GM18502 (cell line): ENCODE measurements around the gene APOBR.
"Not testable (repeated sequence)": the region's sequence is repeated elsewhere in the genome, so short reads cannot be mapped to it uniquely, and the experiment has no call there.

Source experiments
- ATAC-seq: cut with Tn5 transposase; IDR thresholded peaks from one replicate; pipeline ENCODE4 v1.9.1; 2021; ENCODE audit warnings: mild to moderate bottlenecking; ENCODE audit not compliant: unreplicated experiment, poor library complexity

APOBR gene, protein sequence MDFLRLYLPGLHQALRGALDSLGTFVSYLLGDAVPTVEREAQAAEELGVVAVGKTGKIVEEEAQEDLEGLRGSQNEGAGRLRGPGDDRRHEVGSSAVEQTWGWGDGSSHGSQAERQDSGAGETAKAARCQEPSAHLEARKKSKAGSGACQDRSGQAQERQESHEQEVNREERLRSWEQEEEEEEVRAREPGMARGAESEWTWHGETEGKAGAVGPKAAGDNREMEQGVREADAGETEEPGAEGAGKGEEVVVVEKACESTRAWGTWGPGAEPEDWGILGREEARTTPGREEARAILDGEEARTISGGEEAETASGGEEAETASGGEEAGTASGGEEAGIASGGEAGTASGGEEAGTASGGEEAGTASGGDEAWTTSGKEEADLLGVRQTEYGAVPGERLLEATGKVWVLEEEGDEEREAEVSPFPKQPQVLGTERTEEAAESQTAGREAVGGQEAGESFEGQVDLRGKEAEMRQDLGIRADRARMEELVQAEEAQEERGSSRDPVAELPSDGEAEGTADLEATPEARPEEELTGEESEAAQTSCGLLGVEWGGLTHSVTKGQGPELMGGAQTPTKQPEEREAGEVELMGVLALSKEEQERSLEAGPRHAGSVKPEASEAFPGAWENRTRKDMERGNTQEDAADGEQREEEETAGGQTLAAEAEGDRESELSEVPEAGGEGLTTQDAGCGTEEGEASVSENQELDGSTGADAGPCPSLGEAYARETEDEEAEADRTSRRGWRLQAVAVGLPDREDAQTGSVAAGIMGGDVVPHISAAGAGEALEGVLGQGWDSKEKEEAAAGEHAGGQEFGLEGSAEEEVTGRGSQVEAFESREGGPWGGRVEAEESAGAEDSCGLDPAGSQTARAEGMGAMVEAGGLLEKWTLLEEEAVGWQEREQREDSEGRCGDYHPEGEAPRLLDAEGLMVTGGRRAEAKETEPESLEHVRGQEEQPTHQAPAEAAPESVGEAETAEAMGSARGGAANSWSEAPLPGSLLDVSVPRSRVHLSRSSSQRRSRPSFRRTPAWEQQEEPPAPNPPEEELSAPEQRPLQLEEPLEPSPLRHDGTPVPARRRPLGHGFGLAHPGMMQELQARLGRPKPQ

DNA sequence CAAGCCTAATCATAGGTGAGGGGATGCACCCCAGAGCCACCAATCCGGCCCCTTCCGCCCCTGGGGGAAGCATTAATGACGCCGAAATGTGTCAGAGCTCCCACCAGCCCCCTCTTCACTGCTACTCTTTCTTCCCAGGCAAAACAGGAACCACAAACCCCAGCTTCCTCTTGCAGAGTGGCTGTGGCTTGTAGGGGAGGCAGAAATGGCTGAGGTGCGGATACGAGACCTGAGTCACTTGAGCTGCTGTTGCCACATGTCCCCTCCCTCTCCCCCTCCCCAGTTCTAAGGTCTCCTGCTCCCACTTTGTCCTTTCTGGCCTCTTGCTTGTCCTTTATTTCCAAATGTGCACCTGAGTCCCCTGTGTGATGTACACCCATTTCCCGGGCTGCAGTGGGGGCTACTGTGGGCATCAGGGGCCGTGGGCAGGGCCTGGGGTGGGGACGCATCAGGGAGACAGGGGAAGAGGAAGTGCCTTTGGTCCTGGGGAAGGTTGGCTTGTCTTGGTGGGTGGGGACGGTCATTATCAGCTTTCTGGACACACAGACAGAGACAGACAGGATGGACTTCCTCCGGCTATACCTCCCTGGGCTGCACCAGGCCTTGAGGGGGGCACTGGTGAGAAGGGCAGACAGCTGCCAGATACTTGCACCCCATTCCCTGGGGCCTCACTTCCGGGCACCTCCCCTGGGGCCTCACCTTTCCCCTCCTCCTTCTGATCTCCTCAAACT is at the start of gene APOBR:
Gene APOBR, plus strand, starts transcription at position 523 of the 731 bp plus-strand sequence. Its CDS starts 39 bp downstream, at position 562.
- ATAC-seq: peak; percentile 56

DNA sequence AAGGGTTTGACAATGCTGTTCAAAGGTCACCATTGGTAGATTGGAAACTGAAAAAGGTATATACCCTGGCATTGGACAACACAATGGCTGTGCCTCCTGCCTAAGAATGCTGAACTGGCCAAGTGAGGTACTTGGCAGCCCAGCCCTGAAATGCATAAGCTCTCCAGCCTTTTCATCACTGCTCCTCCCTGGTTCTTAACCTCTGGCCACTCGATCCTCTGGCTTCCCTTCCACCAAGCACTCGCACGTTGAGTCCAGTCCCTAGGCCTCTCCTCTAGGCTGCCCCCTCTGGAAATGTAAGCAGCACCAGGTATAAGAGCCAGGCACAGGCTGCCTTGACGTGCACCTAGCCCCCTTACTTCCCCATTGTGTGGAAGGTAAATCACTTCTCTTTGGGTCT is 48.1 kb upstream of the APOBR start:
- ATAC-seq: not testable (repeated sequence)

- ATAC-seq: not testable (repeated sequence)
Measured at GRCh38 chr16:28447081-28447480, 47.4 kb upstream of the APOBR start.

DNA sequence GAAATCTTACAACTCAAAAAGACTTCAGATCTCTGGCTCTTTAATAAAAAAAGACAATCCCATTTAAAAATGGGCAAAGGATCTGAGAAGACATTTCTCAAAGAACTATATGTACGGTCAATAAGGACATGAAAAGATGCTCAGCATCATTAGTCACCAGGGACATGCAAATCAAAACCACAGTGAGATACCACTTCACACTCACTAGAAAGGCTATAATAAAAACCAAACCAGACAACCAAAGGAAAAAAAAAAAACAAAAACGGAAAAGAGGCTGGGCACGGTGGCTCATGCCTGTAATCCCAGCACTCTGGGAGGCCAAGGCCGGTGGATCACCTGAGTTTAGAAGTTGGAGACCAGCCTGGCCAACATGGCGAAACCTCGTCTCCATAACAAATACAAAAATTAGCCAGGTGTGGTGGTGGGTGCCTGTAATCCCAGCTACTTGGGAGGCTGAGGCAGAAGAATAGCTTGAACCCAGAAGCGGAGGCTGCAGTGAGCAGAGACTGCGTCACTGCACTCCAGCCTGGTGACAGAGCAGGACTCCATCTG is 20.7 kb upstream of the APOBR start:
- no peak for ATAC-seq

GRCh38 chr16:28475221-28475620 is 19.2 kb upstream of the APOBR start:
- ATAC-seq: no peak

DNA sequence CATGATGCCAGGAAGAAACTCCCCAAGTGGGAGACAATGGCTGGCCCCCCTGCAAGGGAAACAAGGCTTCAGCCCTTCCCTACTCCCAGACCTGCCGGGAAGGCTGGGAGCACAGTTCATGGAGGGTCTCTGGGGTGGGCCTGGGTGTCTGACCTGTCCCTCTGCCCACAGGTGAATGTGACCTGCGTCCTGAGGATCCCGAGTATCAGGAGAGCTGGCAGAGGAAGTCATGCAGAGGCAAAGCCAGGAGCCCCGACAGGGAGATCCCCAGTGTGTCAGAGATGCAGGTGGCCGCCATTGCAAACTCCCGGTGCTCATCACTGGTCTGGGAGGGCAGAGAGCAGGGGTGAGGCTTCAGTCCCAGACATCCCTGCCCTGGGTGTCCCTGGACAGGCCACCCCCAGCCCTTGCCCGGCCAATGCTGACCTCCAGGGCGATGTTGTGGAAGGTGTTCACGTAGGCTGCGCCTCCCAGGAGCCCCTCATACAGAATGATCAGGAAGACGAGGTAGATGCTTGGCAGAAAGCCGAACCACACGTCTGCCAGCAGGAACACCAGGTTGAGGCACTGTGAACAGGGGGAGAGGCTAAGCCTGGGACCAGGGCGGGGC is 17.0 kb upstream of the APOBR start:
- no peak for ATAC-seq

- no peak for ATAC-seq
Measured at GRCh38 chr16:28478506-28479180, 15.8 kb upstream of the APOBR start.

- no peak for ATAC-seq
Measured at GRCh38 chr16:28482026-28482425, 12.4 kb upstream of the APOBR start.

GRCh38 chr16:28483361-28483760 is 11.1 kb upstream of the APOBR start:
- ATAC-seq: not testable (repeated sequence)

GRCh38 chr16:28486266-28486665 is 8.2 kb upstream of the APOBR start:
- ATAC-seq: no peak

DNA sequence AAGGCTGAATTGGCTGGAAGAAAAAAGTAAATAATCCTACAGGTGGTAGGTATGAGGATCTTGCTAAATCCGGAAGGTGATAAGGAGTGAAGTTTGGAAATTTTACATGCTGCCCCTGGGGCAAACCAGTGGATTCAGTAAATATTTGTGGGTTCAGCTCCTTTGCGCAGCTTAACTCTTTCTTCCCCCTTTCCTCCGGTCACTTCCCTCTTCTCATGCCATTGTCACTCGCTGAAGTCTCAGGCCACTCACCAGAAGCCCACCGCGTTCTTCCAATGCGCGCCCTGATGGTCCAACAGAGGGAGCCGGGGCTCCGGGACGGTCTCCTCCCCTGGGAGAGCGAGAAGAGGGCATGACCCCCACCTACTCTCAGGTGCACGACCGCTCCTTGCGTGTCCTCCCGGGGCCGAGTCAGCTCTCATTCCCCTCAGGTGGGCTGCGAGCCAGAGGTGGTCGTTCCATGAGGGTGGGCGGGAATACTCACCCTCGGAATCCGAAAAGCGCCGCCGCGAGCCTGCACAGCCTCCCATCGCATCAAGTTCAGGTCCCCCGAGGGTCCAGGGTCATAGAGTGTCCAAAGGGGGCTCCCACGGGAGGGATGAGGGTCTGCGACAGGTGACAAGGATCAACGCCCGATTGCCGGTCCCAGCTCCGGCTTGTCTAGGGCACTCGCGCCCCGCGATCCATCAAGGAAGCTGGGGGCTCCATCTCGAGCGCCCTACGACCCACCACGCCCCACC is 3.0 kb upstream of the APOBR start:
- ATAC-seq: peak; percentile 7

DNA sequence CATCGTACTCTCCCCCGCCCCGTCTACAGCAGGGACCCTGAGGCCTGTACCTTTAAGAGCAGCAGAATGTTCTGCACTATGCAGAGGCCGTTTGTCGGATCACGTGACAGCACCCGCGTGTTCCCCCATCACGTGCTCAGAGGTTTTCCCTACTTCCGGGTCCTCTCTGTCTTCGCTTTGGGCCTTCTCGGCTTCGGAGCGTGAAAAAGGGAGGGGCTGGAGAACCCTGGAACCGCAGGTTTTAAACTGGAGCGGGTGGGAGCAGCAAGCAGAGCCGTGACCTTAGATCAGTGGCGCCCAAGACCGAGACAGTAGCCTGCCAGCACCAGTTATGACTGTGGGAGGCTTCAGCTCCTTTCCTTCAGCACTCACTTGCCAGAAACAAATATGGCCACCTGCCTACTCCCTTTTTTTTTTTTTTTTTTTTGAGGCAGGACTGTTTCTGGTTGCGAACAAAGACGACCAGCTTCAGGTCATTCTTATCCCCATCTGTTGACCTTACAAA is 2.4 kb upstream of the APOBR start, which contains the start of gene CLN3:
Gene CLN3, minus strand, starts transcription at position 105 of the 505 bp plus-strand sequence. CDS start 315 bp downstream, outside the sequence.
- peak; percentile 77 for ATAC-seq

DNA sequence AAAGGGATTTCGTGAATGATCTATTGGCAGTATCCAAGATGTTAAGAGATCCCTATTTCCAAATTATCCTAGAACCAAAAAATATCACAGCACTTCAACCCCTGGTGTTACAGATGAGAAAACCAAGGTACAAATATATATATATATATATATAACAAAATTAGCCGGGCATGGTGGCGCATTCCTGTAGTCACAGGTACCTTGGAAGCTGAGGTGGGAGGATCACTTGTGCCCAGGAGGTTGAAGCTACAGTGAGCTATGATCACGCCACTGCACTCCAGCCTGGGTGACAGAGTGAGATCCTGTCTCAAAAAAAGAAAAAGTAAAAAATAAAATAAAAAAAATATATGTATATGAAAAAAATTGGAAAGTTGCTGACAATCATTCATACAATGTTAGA is 1.9 kb upstream of the APOBR start:
- no peak for ATAC-seq

- ATAC-seq: no peak
Measured at GRCh38 chr16:28495098-28495793, 803 bp downstream of the APOBR start.

DNA sequence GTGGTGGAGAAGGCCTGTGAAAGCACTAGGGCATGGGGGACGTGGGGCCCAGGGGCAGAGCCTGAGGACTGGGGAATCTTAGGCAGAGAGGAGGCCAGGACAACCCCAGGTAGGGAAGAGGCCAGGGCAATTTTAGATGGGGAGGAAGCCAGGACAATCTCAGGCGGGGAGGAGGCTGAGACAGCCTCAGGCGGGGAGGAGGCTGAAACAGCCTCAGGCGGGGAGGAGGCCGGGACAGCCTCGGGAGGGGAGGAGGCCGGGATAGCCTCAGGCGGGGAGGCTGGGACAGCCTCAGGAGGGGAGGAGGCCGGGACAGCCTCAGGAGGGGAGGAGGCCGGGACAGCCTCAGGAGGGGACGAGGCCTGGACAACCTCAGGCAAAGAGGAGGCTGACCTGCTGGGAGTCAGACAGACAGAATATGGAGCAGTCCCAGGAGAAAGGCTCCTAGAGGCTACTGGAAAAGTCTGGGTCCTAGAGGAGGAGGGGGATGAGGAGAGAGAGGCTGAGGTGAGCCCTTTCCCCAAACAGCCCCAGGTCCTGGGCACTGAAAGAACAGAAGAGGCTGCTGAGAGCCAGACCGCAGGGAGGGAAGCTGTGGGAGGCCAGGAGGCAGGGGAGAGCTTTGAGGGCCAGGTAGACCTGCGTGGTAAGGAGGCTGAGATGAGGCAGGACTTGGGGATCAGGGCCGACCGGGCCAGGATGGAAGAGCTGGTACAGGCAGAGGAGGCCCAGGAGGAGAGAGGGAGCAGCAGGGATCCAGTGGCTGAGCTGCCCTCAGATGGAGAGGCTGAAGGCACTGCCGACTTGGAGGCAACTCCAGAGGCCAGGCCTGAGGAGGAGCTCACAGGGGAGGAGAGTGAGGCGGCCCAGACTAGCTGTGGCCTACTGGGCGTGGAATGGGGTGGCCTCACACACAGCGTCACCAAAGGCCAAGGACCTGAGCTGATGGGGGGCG is 1.6 kb downstream of the APOBR start:
- no peak for ATAC-seq

- no peak for ATAC-seq
Measured at GRCh38 chr16:28496844-28497243, 2.4 kb downstream of the APOBR start.
